Smooth muscle cell of the coronary artery (primary cell): ENCODE measurements around the gene EHD2. TPM values are rescaled to one million over a fixed set of nuclear protein-coding genes. Genes with fewer than 3 reads are reported as not detected.

Experiments
- total RNA-seq: library from RNA; depleted of rRNA; stranded (reverse); fragments of >200 nt; gene quantifications from 2 replicates; pipeline ENCODE4 v1.2.3, GENCODE V29; 2014; ENCODE audit warnings: low replicate concordance

The EHD2 gene
- total RNA-seq = 95.6 and 106 TPM in 2 replicates

DNA sequence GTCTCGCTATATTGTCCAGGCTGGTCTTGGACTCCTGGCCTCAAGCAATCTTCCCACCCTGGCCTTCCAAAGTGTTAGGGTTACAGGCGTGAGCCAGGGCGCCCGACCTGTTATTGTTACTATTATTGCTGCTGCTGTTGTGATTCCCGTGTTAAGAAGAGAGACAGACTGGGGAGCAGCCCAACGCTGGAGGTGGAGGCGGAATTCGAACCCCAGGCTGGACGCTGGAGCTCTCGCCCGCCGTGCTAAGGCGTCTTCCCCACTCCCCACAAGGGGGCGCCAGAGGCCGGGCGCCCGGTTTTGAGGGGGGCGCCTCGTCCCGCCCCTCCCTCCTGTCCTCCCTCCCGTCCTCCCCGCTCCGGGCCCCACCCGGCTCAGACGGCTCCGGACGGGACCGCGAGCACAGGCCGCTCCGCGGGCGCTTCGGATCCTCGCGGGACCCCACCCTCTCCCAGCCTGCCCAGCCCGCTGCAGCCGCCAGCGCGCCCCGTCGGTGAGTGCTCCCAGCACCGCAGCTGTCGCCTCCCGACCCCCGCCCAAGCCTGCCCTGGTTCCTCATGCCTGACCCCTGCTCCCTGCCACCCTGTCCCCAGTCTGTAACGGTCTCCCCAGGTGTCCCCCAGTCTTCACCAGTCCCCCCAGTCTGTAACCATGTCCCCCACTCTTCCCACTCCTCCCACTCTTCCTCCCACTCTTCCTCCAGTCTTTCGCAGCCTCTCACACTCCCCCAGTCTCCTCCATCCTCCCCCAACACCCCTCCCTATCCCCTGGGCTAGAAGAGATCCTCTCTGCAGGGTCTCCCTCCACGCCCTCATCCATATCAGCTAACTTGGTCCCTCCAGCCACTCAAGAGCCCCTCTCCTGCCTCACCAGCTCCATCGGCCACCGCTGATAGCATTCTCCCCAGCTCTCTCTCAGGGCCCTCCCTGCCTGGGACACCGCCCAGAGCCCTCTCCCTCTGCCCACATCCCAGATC lies at the start of gene EHD2:
TSS of gene EHD2 (plus strand) at position 377 of the 976 bp plus-strand sequence. CDS start 3,191 bp downstream, outside the sequence.

GRCh38 chr19:47745010-47745901 lies 32.0 kb downstream of the EHD2 start, which contains the start of gene NOP53:
Gene NOP53 (plus strand): TSS chr19:47745546. CDS start chr19:47745560, 14 bp downstream.

DNA sequence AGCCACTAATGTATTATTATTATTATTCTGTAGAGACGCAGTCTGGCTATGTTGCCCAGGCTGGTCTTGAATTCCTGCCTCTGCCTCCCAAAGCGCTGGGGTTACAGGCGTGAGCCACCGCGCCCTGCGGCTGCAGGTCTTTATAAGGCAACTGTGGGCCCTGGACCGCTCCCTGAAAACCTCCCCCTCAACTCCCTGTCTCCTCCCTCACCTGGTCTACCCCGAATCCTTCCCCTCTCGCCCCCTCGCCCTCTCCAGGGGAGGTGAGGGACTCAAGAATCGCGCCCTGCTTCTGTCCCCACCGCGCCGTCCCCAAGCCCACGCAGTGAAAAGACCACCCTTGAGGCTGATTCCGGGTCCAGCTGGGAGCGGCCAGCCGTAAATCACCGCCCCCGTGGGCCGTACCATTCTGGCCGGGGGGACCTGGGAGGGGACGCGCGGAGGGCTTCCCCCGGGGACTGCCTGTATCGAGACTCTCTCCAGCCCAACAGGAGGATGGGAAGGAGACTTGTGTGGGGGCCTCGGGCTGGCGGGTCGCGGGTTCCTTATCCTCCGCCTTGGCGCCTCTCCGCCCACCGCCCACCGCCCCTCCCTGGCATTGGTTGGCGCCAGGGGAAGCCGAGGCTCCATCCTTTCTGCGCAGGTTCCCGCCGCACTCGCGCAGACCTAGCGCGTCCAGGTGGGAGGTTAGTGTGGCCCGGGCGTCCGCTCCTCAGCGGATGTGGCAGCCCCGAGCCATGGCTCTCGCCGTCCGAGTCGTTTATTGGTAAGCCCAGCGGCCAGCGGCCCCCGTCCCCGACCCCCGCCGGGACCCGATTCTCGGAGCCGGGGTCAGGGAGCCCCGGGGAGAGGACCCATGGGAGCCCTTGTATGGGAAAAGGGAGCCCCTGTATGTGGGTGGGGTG lies 65.1 kb downstream of the EHD2 start, which contains the start of gene SELENOW:
TSS of gene SELENOW (plus strand) at position 655 of the 905 bp plus-strand sequence. CDS start at position 738, 83 bp downstream.

Other genes with a start within 250 kb of the EHD2 start
- gene SLC8A2, start 241.5 kb upstream of the EHD2 start, total RNA-seq = 0.23 TPM in 1 of 2 replicates, not detected in the other
- gene KPTN, start 229.2 kb upstream of the EHD2 start, total RNA-seq = 3.2 and 4.0 TPM in 2 replicates
- gene NAPA, start 198.4 kb upstream of the EHD2 start, total RNA-seq = 55.7 and 77.6 TPM in 2 replicates
- gene ZNF541, start 140.3 kb upstream of the EHD2 start, total RNA-seq = under 0.01 TPM in 1 of 2 replicates, not detected in the other
- gene BICRA, start 104.3 kb upstream of the EHD2 start, total RNA-seq = 0.82 and 2.8 TPM in 2 replicates
- 50.9 and 70.0 TPM in 2 replicates for gene NOP53, start 32.1 kb downstream of the EHD2 start, total RNA-seq
- 68.6 and 209 TPM in 2 replicates for gene SELENOW, start 65.3 kb downstream of the EHD2 start, total RNA-seq
- gene TPRX1, start 91.1 kb downstream of the EHD2 start, total RNA-seq = not detected in 2 replicates
- not detected in 2 replicates for gene CRX, start 108.5 kb downstream of the EHD2 start, total RNA-seq
- gene TPRX2, start 145.8 kb downstream of the EHD2 start, total RNA-seq = not detected in 2 replicates
- gene SULT2A1, start 172.9 kb downstream of the EHD2 start, total RNA-seq = not detected in 2 replicates